Hippocampal formation (tissue), 2 donors: ENCODE data around the gene CLDN6.
"Not testable (repeated sequence)": the region's sequence is repeated elsewhere in the genome, so short reads cannot be mapped to it uniquely, and the experiment has no call there.

ENCODE experiments used
- DNase-seq, 2 donors: peaks; one replicate each; lab custom pipeline; 2025; lab: John Stamatoyannopoulos, UW

Gene CLDN6

GRCh38 chr16:3017794-3018506 is at the start of gene CLDN6:
CLDN6 (minus strand) TSS chr16:3018183; CDS start chr16:3016021, 2,162 bp downstream.
- no peak for DNase-seq

GRCh38 chr16:3066440-3066748 is 48.4 kb upstream of the CLDN6 start:
- no peak for DNase-seq

- DNase-seq: no peak
These were observed 47.9 kb upstream of the CLDN6 start for GRCh38 chr16:3065742-3066439.

GRCh38 chr16:3065069-3065741 is 47.2 kb upstream of the CLDN6 start, which contains the start of gene IL32:
IL32 (plus strand) TSS chr16:3065640; CDS start chr16:3065812, 172 bp downstream.
- no peak for DNase-seq

GRCh38 chr16:3063625-3064386 is 45.8 kb upstream of the CLDN6 start:
- no peak for DNase-seq

GRCh38 chr16:3062553-3062952 is 44.6 kb upstream of the CLDN6 start:
- no peak for DNase-seq

- no peak for DNase-seq
These were observed 42.5 kb upstream of the CLDN6 start for GRCh38 chr16:3060339-3061127.

GRCh38 chr16:3059723-3060242 is 41.8 kb upstream of the CLDN6 start:
- DNase-seq: no peak

GRCh38 chr16:3059041-3059722 is 41.2 kb upstream of the CLDN6 start:
- peak; percentile 40 to 70 for DNase-seq

GRCh38 chr16:3058139-3059030 is 40.4 kb upstream of the CLDN6 start:
- DNase-seq: no peak

- no peak for DNase-seq
These were observed 39.5 kb upstream of the CLDN6 start for GRCh38 chr16:3057181-3058138.

GRCh38 chr16:3056336-3057180 is 38.6 kb upstream of the CLDN6 start:
- no peak for DNase-seq

- DNase-seq: not testable (repeated sequence)
These were observed 37.7 kb upstream of the CLDN6 start for GRCh38 chr16:3055734-3056115.

- no peak for DNase-seq
These were observed 37.2 kb upstream of the CLDN6 start for GRCh38 chr16:3054965-3055733.

- DNase-seq: not testable (repeated sequence)
These were observed 35.3 kb upstream of the CLDN6 start for GRCh38 chr16:3053330-3053710.

GRCh38 chr16:3052571-3053329 is 34.8 kb upstream of the CLDN6 start:
- DNase-seq: not testable (repeated sequence)
